ENCODE results near the gene ACCS.

Gene ACCS

DNA sequence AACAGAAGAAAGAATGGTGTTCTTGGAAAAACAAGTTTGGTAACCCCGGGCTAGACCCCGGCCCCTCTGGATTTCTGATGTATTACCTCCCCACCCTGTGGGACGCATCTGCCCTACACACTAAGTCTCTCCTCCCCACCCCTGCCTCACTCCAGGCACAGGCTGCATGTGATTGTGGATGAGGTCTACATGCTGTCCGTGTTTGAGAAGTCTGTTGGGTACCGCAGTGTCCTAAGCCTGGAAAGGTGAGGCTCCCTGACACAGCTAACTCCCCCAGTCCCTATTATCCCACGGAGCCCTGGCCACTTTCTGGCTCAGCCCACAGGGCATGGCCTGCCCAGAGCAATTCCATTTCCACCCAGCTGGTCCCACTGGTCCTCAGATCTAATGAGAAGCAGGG lies 13.3 kb downstream of the ACCS start:
- TF ChIP-seq, protein P1, sequence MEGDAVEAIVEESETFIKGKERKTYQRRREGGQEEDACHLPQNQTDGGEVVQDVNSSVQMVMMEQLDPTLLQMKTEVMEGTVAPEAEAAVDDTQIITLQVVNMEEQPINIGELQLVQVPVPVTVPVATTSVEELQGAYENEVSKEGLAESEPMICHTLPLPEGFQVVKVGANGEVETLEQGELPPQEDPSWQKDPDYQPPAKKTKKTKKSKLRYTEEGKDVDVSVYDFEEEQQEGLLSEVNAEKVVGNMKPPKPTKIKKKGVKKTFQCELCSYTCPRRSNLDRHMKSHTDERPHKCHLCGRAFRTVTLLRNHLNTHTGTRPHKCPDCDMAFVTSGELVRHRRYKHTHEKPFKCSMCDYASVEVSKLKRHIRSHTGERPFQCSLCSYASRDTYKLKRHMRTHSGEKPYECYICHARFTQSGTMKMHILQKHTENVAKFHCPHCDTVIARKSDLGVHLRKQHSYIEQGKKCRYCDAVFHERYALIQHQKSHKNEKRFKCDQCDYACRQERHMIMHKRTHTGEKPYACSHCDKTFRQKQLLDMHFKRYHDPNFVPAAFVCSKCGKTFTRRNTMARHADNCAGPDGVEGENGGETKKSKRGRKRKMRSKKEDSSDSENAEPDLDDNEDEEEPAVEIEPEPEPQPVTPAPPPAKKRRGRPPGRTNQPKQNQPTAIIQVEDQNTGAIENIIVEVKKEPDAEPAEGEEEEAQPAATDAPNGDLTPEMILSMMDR (conservative IDR thresholded peaks at IDR 0.05), result no peak

DNA sequence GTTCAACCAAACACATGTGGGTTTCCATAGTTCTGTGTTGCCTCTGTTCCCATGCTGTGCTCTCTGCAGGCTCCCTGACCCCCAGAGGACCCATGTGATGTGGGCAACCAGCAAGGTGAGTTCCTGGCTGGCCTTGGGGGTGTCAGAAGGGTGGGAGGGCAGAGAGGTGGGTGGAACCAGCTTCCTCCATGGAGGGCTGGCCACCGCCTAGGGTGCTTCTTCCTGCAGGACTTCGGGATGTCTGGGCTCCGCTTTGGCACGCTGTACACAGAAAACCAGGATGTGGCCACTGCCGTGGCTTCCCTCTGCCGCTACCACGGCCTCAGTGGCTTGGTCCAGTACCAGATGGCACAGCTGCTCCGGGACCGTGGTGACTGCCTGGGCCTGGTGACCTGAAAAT lies 14.9 kb downstream of the ACCS start:
- no peak overlapping the region for H3K27ac ChIP-seq
- TF ChIP-seq, protein P1 (conservative IDR thresholded peaks at IDR 0.05), result no peak

More for the DNA sequence above, 13.3 kb downstream of the ACCS start:
- H3K27ac ChIP-seq, result no peak overlapping the region

DNA sequence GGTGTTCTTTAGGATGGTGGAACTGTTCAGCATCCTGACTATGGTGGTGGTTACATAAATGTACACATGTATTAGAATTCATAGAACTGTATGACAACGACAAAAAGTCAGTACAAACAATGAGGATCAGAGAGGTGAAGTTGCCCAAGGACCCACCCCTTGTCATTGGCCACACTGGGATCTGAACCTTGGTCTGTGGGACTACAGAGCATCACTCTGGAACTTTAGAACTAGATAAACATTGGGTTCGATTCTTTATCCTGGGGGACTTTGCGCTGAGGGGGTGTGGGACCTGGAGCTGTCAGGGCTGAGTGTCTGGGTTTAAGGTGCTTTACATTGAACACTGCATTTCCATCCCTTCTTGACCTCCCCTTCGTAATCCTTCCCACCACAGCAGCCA lies 16.6 kb downstream of the ACCS start:
- TF ChIP-seq, protein P1 (conservative IDR thresholded peaks at IDR 0.05), result no peak
- no peak overlapping the region for H3K27ac ChIP-seq

DNA sequence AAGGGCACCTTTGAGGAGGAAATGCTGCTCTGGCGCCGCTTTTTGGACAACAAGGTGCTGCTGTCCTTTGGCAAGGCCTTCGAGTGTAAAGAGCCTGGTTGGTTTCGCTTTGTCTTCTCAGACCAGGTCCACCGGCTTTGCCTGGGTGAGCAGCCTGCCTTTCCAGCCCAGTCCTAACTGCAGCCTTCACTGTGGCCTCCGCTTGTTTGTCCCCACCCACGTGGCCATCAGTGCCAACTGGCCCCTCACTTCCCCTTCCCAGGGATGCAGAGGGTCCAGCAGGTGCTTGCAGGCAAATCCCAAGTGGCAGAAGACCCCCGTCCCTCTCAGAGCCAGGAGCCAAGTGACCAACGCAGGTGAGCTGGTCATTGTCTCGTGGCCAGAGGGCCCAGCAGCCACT lies 17.4 kb downstream of the ACCS start:
- TF ChIP-seq, protein P1 (conservative IDR thresholded peaks at IDR 0.05), result no peak
- no peak overlapping the region for H3K27ac ChIP-seq

DNA sequence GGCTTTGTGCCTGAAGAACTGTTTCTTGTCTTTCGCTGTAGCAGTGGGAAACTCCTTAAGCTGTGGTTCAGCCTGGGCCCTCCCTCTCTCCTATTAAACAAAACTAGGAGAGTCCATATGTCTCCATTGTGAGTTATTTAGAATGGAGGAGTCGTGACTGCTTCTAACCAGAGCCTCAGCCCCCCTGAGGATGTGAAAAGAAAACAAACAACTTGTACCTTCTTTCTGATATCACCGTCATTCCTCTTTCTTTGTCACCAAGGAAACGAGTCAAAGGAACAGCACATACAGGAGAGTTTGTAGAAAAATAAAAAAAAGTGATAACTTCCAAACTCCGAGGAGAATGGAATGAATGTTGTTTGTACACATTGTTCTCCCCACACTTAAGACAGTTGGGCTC lies 17.8 kb downstream of the ACCS start:
- TF ChIP-seq, protein P1 (conservative IDR thresholded peaks at IDR 0.05), result no peak
- H3K27ac ChIP-seq, result no peak overlapping the region

DNA sequence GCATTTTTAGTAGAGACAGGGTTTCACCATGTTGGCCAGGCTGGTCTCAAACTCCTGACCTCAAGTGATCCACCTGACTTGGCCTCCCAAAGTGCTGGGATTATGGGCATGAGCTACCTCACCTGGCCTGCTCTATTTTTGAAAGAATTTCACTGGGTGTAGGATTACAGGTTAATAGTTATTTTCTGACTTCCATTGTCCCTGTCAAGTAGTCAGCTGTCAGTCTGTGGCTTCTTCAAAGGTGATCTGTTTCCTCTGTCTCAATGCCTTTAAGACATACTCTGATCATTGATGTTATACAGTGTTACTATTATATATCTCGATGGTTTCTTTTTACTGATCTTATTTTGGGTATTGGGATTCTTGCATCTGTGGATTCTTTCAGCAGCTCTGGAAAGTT lies 19.3 kb downstream of the ACCS start:
- no peak overlapping the region for H3K27ac ChIP-seq
- TF ChIP-seq, protein P1 (conservative IDR thresholded peaks at IDR 0.05), result no peak

DNA sequence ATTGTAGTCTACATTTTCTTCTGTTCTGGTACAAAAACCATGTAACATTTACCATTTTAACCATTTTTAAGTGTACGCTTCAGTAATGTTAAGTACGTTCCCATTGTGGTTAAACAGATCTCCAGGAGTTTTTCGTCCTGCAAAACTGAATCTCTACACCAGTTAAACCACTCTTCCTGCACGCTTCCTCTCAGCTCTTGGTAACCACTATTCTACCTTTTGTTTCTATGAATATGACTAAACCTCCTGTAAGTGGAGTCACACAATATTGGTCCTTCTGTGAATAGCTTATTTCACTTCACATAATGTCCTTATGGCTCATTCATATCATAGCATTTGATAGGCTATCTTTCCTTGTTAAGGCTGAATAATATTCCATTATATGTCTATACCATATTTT lies 22.3 kb downstream of the ACCS start:
- H3K27ac ChIP-seq, result no peak overlapping the region
- TF ChIP-seq, protein P1 (conservative IDR thresholded peaks at IDR 0.05), result no peak

DNA sequence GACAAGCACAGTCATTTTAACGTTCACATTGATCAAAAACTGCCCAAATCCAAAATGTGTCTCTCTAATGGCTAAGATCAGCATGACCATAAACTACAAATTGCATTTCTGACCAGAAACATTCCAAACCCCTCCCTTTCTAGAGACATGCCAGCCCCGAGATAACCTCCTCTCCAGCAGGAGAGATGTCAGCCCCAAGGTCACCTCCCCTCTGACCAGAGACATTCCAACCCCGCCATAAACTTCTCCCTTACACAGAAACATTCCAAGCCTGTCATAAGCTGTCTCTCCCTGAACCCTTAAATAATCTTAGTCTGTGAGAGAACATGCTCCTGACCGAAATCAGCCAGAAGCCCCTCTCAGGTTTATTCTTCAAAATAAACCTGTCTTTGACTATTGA lies 22.8 kb downstream of the ACCS start:
- TF ChIP-seq, protein P1 (conservative IDR thresholded peaks at IDR 0.05), result no peak
- H3K27ac ChIP-seq, result no peak overlapping the region

Data from VCaP (cell line).